ENCODE results near the gene RMI2.

The RMI2 gene

DNA sequence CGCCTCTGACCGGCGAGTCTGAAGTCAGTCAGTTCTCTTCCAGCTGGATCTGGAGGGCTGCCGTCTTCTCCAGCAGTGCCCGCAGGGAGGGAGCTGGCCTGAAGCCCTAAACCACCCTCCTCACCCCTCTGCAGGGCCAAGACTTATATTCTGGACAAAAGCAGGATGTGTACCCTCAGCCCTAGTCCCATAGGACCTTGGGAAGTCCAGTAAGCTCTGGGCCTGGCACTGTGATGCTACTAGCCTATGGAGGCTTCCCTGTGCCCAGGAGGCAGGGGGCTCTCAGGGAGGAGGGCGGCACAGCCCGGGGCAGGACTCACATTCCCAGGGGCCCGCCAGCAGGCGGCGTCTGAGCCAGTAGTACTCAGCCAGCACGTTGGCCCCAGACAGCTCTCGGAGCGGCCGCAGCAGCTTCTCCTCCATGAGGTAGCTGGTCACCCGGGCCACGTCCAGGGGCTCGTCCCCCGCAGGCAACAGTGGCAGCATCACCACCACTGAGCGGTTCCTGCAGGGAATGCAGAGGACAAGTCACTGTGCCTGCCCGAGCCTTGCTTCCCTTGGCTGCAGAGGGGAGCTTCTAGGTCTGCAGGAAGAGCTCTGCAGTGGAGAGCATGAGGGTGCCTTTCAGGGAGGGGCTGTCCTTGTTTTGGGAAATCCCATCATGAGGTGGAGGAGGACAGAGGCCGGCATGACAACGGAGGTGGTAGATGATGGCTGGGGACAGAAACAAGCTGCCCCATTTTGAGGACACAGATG lies 41.7 kb downstream of the RMI2 start:
- no peak for DNase-seq

DNA sequence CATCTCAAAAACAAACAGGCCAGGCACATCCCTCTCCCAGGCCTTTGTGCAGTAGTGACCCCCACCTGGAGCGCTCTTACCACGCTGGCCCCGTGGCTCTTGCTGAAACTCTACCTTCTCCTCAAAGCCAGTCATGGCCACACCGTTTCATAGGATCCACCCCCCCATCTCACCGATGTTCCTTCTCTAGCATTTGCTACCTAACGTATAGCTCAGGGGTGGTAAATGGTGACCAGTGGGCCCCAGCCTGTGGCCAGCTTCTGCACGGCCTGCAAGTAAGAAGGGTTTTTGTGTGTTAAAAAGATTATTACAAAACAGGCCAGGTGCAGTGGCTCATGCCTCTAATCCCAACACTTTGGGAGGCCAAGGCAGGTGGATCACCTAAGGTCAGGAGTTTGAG lies 43.8 kb downstream of the RMI2 start:
- DNase-seq = no peak

DNA sequence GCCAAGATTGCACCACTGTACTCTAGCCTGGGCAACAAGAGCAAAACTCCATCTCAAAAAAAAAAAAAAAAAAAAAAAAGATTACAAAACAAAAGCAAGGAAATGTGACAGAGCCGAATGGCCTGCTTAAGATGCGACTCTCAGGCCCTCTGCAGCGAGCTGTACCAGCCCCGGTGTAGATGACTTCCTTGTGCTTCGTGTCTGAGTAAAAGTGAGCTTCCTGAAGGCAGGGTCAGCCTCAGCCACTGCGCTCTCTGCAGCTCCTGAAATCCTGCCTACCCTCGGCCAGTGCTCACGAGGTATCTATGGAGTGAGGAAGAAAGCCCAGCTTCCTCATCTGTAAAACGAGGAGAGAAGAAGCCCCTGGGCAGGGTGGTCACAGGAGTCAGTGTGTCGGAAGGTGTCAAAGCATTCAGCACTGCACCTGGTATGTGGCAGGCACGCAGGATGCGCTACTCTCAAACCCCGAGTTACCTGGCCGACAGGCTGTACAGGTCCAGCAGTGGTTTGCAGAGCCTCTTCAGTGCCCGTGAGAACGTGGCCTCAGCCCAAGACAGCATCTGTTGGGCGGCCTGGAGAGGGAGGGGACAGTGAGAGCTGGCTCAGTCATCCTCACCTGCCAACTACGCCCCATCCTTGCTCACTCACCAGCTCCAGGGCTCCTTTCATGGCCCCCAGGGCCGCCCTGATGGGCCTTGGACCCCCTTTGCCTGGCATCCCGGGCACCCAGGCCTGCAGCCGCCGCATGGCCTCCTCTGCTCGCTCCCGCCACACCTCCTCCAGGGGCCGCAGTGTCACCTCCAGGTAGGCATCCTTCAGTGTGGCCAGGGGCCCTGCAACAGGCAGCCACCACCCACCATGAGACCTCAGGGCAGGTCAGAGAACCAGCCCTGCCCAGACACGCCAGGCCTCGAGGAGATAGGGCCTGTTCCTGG lies 44.6 kb downstream of the RMI2 start:
- DNase-seq = no peak

DNA sequence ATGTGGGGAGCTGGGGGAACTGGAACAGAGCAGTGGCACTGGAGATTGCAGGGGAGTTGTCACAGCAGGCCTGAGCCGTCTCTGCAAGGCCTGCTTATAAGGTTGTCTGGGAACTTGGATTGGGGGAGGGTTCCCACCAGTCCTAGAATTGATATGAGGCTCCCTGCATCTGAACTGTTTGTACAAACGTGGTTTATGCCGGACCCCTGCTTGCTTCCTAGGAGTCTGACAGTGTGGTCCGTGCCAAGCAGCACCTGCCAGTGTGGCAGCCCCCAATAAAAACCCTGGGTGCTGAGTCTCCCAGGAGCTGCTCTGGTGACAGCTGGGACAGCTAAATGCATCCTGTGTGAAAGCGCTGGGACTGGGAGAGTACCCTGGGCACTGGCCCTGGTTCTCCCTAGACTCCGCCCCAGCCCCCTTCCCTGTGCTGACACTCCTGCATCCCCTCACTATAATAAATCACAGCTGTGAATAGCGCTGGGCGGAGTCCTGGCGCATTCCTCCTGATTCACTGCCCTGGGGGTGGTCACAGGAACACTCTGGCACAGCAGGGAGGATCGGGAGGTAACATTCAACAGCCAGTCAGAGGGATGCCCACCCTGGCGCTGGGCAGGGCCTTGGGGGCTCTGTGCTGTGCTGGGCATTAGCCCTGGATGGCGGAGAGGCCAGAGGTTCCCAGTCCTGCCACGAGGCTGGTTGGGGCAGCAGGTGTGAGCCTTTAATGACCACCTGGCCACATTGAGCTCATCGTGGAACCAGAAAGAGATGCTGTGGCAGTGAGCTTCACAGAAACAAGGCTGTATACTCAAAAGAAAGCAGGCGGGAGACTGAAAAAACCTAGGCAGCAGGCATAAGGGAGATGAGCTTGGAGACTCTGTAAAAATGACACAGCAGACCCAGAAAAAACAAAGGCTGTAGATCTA lies 45.6 kb downstream of the RMI2 start:
- DNase-seq = no peak

DNA sequence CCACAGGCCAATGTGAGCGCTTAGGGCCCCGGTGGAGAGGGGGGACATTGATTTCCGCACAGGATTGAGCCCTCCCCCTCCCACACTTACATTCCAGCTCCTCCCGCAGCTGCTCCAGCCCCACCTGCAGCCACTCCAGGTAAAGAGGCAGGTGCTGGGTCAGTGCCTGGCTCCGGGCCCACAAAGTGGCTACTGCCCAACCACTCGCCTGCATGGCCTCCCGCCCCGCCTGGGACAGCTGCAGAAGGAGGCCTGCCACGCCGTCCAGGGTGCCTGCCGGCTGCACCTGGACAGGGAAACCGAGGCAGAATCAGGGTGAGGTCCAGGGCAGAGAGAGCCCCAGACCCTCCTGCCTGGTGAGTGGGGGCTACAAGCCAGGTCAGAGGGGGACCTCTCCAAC lies 46.3 kb downstream of the RMI2 start:
- no peak for DNase-seq

DNA sequence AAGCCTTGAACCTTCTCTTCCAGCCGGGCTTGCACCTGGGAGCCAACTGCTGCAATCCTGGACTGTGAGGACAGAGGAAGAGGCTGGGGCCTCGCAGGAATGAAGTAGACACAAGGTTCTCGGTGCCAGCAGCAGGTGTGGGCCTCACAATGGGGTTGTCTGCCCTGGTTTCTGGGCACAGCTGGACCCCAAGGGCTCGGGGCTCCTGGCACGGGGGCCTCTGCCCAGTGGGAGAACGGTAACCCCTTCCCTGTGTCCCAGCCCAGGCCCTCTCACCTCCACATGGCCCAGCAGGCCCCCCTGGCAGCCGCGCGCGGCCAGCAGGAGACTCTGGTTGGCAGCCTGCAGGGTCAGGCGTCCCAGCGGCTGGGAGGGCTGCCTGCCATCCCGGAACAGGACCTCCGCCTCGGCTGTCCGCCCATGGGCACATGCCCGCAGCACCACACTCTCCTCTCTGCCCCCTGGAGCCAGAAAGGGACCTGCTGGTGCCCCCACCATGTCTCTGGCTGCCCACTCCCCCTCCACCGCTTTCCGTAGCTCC lies 46.9 kb downstream of the RMI2 start:
- no peak for DNase-seq

DNA sequence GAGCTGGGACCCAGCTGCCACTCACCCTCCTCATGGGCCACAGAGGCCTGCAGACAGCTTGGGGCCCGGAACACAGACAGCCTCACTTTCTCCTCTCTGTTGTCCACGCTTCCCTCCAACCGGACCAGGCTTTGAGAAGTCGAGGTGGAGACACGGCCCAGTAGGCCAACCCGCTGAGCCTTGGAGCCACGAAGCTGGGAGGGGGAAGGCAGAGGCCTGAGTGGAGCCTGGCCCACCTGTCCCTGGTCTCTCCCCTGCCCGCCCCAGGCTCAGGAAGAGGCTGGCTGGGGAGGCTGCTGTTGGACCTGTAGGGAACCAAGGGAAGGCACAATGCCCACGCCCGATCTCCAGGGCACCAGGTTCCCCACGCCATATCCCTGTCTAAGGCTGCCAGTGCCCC lies 48.1 kb downstream of the RMI2 start:
- no peak for DNase-seq

DNA sequence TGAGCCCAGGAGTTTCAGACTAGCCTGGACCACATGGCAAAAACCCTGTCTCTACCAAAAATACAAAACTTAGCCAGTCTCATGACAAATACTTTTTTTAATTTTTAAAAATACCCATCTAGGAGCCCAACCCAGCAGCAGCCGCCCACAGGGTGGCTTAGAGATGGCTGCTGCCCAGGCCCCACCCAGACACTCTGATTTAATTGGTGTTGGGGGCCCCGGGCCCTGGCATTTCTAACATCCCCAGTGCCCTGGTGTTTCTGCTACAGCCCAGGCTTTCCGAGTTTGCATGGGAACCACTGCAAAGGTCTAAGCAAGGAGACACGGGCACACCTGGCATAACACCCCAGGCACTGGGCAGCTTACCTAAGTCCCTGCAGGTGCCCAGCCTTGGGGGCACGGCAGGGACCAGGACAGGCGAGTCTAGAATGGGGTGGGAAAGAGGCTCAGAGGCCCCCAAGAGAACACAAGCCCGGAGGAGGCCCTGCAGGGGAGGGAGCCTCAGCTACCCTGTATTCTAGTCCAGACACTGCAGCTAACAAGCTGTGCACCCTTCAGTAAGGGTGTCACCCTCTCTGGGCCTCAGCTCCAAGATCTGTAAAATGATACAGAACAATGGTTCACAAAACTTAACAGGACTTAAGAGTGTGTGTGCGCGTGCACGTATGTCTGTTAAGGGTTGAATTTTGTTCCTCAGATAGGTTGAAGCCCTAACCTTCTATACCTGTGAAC lies 48.8 kb downstream of the RMI2 start:
- no peak for DNase-seq

DNA sequence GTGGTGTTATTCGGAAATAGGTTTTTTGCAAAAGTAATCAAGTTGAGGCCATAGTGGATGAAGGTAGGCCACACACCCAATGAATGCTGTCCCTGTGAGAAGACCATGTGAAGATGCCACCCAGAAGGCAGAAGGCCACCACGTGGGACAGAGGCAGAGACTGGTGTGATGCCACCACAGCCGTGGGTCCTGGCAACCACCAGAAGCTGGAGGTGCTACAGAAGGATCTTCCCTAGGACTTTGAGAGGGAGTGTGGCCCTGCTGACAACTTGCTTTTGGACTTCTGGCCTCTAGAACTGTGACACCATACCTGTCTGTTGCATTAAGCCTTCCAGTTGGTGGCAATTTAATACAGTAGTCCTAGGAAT lies 49.3 kb downstream of the RMI2 start:
- no peak for DNase-seq

DNA sequence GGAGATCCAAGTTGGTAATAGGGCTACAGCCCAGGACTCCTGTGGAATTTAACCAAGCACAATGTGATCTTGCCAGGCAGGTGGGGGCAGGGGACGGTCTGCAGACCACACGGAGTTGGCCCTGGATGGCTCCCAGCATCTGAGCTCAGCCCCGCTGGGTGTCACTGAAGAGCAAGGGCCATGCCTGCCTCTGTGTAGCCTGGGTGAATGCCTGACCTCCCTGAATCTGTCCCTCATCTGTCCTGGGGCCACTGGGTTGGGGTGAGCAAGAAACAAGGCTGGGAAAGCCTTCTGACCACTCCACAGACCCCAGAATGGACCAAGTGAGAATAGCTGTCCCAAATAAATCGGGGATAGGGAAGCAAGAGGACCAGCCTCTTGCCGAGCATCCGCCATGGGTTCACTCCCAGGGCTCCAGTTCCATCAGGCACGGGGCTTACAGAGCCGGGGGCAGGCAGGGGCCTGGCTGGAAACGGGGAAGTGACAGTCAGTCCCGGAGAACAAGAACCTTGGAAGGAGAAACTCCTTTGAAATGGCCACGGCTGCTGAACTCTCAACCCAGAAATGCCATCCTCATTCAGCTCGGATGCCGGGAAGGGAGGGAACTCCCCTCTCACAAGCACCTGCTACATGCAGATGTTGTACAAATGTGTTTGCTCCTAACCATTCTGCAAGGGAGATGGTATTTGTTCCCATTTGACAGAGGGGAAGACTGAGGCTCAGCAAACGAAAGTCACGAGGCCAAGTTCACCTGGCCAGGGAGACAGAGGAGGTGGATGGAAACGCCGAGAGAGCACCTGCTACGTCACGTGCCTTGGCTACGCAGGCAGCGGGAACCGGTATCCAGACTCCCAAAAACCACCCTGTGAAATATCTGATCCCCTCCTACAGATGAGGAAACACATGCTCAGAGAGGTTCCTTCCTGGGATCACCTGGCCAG lies 50.0 kb downstream of the RMI2 start:
- no peak for DNase-seq

DNA sequence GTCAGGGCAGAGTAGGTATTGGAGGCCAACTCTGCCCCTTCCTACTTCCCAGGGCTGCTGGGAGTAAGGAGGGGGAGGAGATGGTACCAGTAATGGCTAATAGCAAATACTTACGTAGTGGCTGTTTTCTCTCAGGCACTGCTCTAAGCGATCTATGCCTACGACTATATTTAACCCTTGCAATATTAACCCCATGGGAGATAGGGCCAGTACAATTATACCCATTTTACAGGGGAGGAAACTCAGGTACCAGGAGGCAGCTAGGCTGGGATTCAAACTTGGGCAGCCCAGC lies 50.6 kb downstream of the RMI2 start:
- DNase-seq = no peak

DNA sequence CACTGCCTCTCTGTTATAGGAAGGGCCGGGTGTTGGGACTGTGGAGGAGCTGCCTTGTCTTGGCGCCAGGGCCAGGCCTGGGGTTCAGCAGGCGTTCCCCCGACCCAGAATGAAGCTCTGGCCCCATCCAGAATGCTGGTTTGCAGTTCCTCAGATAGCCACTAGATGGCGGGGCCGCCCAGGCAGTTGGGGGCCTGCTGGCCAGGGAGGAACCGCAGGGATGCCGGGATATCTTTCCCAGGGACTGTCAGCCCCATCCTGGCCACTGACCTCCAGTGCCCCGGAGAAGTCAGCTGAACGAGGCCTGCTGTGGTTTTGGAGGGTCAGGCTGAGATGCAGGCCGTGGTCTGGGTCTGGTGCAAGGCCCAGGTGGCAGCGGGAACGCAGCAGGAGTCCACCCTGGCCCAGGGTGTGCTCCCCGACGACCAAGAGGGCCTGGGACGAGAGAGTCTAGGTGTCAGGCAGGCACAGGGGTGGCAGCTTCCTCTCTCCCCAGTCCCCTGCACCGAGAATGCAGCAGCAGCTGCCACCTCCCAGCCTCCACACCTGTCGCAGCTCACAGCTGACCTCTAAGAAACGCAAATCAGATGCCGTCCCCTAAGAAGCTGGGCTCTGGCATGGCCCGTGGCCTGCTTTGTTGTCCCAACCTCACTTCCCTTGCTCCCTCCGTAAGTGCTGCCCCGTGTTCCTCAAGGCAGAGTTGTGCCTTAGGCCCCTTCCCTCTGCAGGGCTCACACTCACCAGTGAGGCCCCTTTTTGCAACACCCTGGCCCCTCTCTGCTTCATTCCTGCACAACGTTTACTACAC lies 51.2 kb downstream of the RMI2 start:
- DNase-seq = no peak

DNA sequence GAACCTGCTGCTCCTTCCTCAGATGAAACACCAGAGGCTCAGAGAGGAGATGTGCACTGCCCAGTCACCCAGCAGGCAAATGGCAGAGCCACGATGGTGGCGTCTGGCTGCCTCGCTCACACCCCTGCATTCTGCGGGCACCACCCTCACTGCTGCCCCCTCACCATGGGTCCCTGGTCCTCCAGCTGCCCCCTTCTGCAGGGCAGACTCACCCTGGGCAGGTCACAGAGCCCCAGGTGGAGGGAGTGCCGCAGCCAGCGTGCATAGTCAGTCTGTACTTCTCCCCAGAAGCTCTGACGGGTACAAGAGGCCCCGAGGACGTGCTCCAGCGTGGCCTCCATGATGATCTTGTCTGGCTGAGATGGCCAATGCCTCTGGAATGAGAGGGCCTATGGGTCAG lies 52.9 kb downstream of the RMI2 start:
- no peak for DNase-seq

DNA sequence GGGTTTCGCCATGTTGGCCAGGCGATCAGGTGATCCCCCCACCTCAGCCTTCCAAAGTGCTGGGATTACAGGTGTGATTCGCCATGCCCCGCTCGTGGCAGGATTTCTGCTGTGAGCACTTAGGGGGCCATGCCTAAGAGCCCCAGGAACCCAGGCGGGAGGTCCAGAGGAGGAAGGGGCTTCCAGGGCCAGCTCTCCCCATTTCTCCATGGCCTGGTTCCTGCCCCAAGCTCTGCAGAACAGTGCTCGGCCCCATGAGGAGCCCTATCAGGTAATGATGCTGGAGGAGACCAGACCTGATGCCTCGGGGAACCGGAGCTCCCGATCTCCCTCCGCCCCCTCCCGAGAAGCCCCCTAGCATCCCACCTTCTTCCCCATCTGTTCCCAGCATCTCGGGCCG lies 53.6 kb downstream of the RMI2 start:
- no peak for DNase-seq

DNA sequence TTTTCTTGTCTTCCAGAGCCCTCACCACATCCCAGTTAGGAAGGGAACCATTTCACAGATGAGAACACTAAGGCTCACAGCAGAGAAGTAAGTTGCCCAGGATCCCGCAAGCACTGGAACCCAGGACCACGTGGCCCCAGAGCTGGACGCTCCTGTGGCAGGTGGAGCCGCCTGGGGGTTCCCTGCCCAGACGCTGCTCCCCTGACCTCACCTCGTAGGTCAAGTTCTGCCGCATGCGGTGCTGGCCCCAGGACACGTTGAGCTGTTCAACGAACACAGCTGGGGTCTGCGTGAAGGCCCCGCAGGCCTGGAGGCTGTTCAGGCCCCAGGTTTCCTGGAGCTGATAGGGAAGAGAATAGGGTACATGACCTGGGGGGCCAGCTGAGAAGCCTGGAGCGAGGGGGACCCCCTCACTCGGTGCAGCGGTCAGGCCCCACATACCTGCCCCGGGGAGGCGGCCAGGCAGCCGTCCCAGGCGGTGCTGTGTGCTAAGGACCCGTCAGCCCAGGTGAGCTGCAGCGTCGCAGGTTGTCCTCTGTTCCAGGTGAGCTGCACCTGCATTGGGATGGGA lies 54.1 kb downstream of the RMI2 start:
- DNase-seq = no peak

DNA sequence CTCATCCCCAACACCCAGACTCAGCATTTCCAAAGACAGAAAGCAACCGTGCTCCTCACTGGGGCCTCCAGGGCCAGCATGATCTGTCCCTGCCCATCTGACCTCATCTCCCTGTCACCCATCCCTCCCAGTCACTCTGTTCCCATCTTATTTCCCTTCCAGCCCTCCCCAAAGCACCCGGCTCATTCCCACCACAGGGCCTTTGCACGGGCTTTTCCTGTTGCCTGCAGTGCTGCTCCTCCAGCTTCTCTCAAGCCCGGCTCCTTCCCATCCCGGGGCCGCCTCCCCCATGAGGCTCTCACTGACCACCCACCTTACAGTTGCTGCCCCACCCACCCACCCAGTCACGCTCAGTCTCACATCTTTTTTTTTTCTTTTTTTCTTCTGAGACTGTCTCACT lies 54.8 kb downstream of the RMI2 start:
- DNase-seq = no peak
